WERI-Rb-1 (cell line): ENCODE results near the gene ALDH3B2.

Experiments used
- DNase-seq: peaks from one replicate; pipeline ENCODE4 v3.0.0-alpha.2; 2020
- H3K27ac ChIP-seq: fragments of 250-450 bp; sonication (Bioruptor Pico); 2 replicates; pipeline ENCODE4 v1.5.1; 2020; ENCODE audit warnings: mild to moderate bottlenecking, moderate library complexity
- H3K27me3 ChIP-seq: fragments of 250-450 bp; sonication (Bioruptor Pico); 2 replicates; pipeline ENCODE4 v1.5.1; 2021; ENCODE audit warnings: mild to moderate bottlenecking, low read depth, moderate library complexity; ENCODE audit not compliant: insufficient read depth, severe bottlenecking
- H3K36me3 ChIP-seq: fragments of 250-450 bp; sonication (Bioruptor Pico); 2 replicates; pipeline ENCODE4 v1.5.1; 2020; ENCODE audit warnings: mild to moderate bottlenecking, moderate library complexity
- H3K4me3 ChIP-seq: 2 replicates; pipeline ENCODE4 v1.5.1; 2011; ENCODE audit warnings: low read depth, mild to moderate bottlenecking, control low read depth, low read length
- H3K9me3 ChIP-seq: fragments of 250-450 bp; sonication (Bioruptor Pico); 2 replicates; pipeline ENCODE4 v1.5.1; 2021; ENCODE audit warnings: mild to moderate bottlenecking, moderate library complexity; ENCODE audit not compliant: severe bottlenecking
- CTCF ChIP-seq: IDR thresholded peaks from 2 replicates; pipeline ENCODE4 v1.5.1; 2011; ENCODE audit warnings: low read depth, mild to moderate bottlenecking, control low read depth, inconsistent platforms, low read length

The ALDH3B2 gene

DNA sequence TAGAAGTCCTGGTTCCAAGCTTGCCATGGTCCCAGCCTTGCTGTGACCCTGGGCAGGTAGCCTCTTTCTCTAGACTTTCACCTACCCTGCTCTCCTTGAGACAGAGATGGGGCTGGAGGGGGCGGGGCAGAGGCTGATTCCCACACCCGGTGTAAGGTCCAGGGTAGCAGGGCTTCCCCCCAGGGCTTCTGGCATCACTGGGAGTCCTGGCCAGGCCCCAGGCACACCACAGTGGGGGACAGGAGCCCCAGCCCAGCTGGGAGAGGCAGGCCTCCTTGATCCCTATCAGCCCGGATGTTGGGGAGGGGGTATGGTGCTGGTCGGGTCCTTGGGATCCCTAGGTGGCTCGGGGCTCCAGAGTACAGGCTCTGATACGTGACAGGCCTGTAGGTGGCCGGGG is 43.0 kb downstream of the ALDH3B2 start:
- H3K4me3 ChIP-seq = no peak overlapping the region
- H3K9me3 ChIP-seq = no peaks in the 10 kb centered on the region
- H3K36me3 ChIP-seq = no peaks in the 10 kb centered on the region
- no peak overlapping the region for H3K27ac ChIP-seq
- no peak for DNase-seq
- no peaks in the 10 kb centered on the region for H3K27me3 ChIP-seq
- TF ChIP-seq CTCF = no peak

DNA sequence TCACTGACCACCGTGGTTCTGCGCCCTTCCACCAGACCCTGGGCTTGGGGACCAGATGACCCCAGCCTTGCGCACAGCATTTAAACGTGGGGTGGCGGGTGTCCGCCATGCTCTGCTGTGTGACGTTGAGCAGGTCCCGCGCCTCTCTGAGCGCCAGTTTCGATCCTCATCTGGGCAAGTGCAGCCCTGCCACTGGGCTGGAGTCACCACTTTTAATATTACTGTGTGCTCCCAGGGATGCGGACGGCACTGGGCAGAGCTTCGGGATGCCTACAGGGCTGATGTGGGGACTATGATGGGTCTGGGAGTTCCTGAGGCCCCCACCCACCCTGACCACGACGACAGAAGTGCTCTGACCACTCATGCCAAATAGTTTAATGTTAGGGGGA is 43.5 kb downstream of the ALDH3B2 start:
- TF ChIP-seq CTCF = no peak

DNA sequence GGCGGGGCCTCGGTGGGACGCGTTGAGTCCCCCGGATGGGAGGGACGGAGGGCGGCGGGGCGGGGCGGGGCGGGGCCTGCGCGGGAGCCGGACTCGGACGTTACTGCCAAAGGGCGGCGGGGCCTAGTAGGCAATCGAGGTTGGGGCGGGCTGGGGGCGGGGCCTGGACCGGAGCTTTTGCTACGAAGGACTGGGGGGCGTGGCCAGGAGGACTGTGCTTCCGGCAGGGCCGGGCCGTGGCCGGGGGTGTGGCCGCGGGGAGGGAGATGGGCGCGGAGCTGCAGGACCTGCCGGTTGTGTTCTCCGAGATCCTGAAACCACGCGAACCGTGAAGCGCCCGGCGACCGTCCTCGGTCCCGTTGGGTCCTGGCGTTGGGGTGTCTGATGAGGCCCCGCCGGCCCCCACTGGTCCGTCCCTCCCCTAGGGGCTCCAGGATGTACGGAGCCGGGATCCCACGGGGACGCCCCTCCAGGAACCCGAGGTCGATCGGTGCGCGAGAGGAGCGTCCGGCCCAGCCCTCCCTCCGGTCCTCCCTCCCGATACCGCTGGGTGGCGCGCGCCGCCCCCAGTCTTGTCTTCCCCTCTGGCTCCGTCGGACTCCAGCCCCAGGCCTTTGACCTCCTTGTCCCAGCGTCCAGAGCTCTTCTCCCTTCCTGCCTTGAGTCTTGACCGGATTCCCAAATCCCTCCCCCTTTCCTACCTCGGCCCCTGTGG is 44.0 kb downstream of the ALDH3B2 start:
- no peaks in the 10 kb centered on the region for H3K9me3 ChIP-seq
- peak; percentile 98 for DNase-seq
- peak overlapping the region; percentile 64 for H3K27ac ChIP-seq
- TF ChIP-seq CTCF = peak; percentile 91
- no peaks in the 10 kb centered on the region for H3K27me3 ChIP-seq
- H3K4me3 ChIP-seq = peak overlapping the region; percentile 68
- no peaks in the 10 kb centered on the region for H3K36me3 ChIP-seq

More for the DNA sequence above, 43.5 kb downstream of the ALDH3B2 start:
- H3K9me3 ChIP-seq = no peaks in the 10 kb centered on the region
- no peaks in the 10 kb centered on the region for H3K27me3 ChIP-seq
- H3K36me3 ChIP-seq = no peaks in the 10 kb centered on the region
- no peak for DNase-seq
- peak overlapping the region; percentile 68 for H3K4me3 ChIP-seq
- H3K27ac ChIP-seq = peak overlapping the region; percentile 64

- H3K36me3 ChIP-seq = no peaks in the 10 kb centered on the region
- TF ChIP-seq CTCF = peak; percentile 82
- H3K4me3 ChIP-seq = peak within 1 kb of the TSS; percentile 68
- H3K9me3 ChIP-seq = no peaks in the 10 kb centered on the region
- H3K27me3 ChIP-seq = no peaks in the 10 kb centered on the region
- peak; percentile 86 for DNase-seq
- peak within 1 kb of the TSS; percentile 81 for H3K27ac ChIP-seq
Observed at GRCh38 chr11:67629386-67630227, 44.8 kb downstream of the ALDH3B2 start, which contains the start of gene NUDT8. Gene NUDT8, minus strand, starts transcription at chr11:67629937. Its CDS starts 26 bp downstream, at chr11:67629911.

DNA sequence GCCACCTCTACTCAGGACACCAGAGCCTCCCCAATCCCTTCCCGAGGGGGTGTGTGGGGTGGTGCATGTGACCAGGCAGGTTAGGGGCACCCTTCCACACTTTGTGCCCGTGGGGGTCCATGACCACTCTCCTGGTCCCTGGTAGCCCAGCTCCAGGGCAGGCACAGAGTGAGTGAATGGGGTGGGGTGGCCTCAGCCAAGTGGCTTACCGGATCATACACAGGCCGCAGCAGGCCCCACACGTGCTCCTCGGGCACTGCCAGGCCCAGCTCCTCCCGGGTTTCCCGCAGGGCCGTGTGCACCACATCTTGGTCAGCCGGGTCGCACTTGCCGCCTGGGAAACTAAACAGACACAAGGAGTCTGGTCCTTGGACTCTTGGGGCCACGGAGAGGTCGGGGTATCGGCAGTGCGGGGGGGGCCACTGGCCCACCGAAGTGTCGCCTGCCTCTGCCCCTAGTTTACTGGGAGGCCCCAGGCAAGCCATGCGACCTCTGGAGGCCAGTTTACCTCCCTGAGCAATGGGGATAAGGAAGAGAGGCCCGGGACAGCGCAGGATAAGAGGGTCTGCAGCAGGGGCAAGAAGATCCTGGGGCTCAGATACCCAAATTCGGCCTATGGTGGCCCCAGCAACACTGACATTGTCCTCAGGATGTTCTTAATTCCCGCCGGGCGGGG is 45.6 kb downstream of the ALDH3B2 start:
- Histone ChIP-seq H3K4me3 (peak overlapping the region; percentile 44), H3K27ac (no peak overlapping the region), H3K36me3 (no peaks in the 10 kb centered on the region), H3K27me3 (no peaks in the 10 kb centered on the region), H3K9me3 (no peaks in the 10 kb centered on the region)
- TF ChIP-seq CTCF = no peak
- no peak for DNase-seq
